Endodermal cell (in vitro differentiated cells): ENCODE measurements around the gene GRIK4. TPM values are rescaled to one million over a fixed set of nuclear protein-coding genes. Genes with fewer than 3 reads are reported as not detected.

Experiments
- DNase-seq: peaks from one replicate; pipeline ENCODE4 v3.0.0-alpha.2; 2017
- H3K27ac ChIP-seq: 2 replicates; pipeline ENCODE4 v1.5.1; 2013; ENCODE audit warnings: mild to moderate bottlenecking, low read depth, low read length, moderate library complexity
- H3K27me3 ChIP-seq: 2 replicates; pipeline ENCODE4 v1.6.1; 2013; ENCODE audit warnings: mild to moderate bottlenecking, low read length, moderate library complexity; ENCODE audit not compliant: insufficient read depth, control insufficient read depth, poor library complexity, severe bottlenecking
- H3K36me3 ChIP-seq: 2 replicates; pipeline ENCODE4 v1.7.0; 2013; ENCODE audit warnings: mild to moderate bottlenecking, low read length, moderate library complexity; ENCODE audit not compliant: control insufficient read depth, insufficient read depth
- H3K4me1 ChIP-seq: one replicate; pipeline ENCODE4 v1.7.0; 2013; ENCODE audit warnings: low read length; ENCODE audit not compliant: control insufficient read depth, insufficient read depth
- H3K4me3 ChIP-seq: 2 replicates; pipeline ENCODE4 v1.5.1; 2013; ENCODE audit warnings: mild to moderate bottlenecking, low read length, moderate library complexity
- H3K9ac ChIP-seq: 2 replicates; pipeline ENCODE4 v1.6.1; 2013; ENCODE audit warnings: mild to moderate bottlenecking, low read length, moderate library complexity; ENCODE audit not compliant: poor library complexity, severe bottlenecking; ENCODE audit errors: extremely low read depth
- H3K9me3 ChIP-seq: 2 replicates; pipeline ENCODE4 v1.6.1; 2013; ENCODE audit warnings: mild to moderate bottlenecking, low read length, moderate library complexity; ENCODE audit not compliant: control insufficient read depth
- H3K27ac Mint-ChIP-seq: 2 replicates; pipeline ENCODE4 v1.8.0; 2020; ENCODE audit warnings: mixed read lengths
- H3K27me3 Mint-ChIP-seq: 2 replicates; pipeline ENCODE4 v1.8.0; 2021; ENCODE audit warnings: mild to moderate bottlenecking, mixed read lengths; ENCODE audit not compliant: insufficient read depth
- H3K36me3 Mint-ChIP-seq: 2 replicates; pipeline ENCODE4 v1.8.0; 2020; ENCODE audit warnings: low read depth, mixed read lengths
- H3K4me1 Mint-ChIP-seq: 2 replicates; pipeline ENCODE4 v1.8.0; 2020; ENCODE audit warnings: mixed read lengths
- H3K4me3 Mint-ChIP-seq: 2 replicates; pipeline ENCODE4 v1.8.0; 2020; ENCODE audit warnings: mild to moderate bottlenecking, moderate library complexity, mixed read lengths
- H3K9me3 Mint-ChIP-seq: 2 replicates; pipeline ENCODE4 v1.8.0; 2020; ENCODE audit warnings: mild to moderate bottlenecking, mixed read lengths
- CTCF ChIP-seq: fragments of 200-600 bp; sonication (generic); conservative IDR thresholded peaks from 2 replicates; pipeline ENCODE4 v1.5.0; 2021; ENCODE audit warnings: antibody characterized with exemption, mild to moderate bottlenecking
- WGBS, 2 experiments: methylation state at CpG; one replicate each; pipeline versions ENCODE4 v1.1.5 to v1.1.7; 2013; ENCODE audit warnings: missing lambda C conversion rate in 2 of 2, mixed read lengths in 1 of 2; ENCODE audit not compliant: insufficient coverage in 1 of 2, insufficient read length in 1 of 2; 5-methylcytosine and 5-hydroxymethylcytosine counted together
- total RNA-seq, 2 donors: library from RNA; stranded (reverse); fragmentation: NEBNext Ultra II Directional in 1 of 2; extraction: Animal tissue kit (Norgen Biotek cat#: 25700) in 1 of 2; gene quantifications; 2 replicates in 1 of 2; 3 replicates in 1 of 2; pipeline ENCODE4 v1.2.1, GENCODE V29; 2021

The GRIK4 gene
- total RNA-seq, 2 donors from 2014 or later: 1.7 to 3.5 TPM

GRCh38 chr11:120695426-120695825 is 183.9 kb downstream of the GRIK4 start:
- H3K9me3 ChIP-seq: no peaks in the 10 kb centered on the region
- no peaks in the 10 kb centered on the region for H3K4me1 ChIP-seq
- H3K4me3 ChIP-seq: no peak overlapping the region
- no peaks in the 10 kb centered on the region for H3K36me3 ChIP-seq
- H3K27me3 ChIP-seq: no peaks in the 10 kb centered on the region
- no peaks in the 10 kb centered on the region for H3K36me3 Mint-ChIP-seq
- no peak overlapping the region for H3K27ac Mint-ChIP-seq
- no peak for DNase-seq
- no peak overlapping the region for H3K4me3 Mint-ChIP-seq
- 88 to 89% methylated on average over 4 to 8 of the region's 8 CpGs for WGBS, 2 experiments
- TF ChIP-seq CTCF: no peak
- H3K9me3 Mint-ChIP-seq: no peaks in the 10 kb centered on the region
- no peak overlapping the region for H3K27ac ChIP-seq
- H3K27me3 Mint-ChIP-seq: peaks cover 2% of the 10 kb centered on the region
- no peak overlapping the region for H3K9ac ChIP-seq
- H3K4me1 Mint-ChIP-seq: no peaks in the 10 kb centered on the region

- Mint-ChIP-seq H3K27me3 (peaks cover 2% of the 10 kb centered on the region), H3K4me3 (no peak overlapping the region), H3K36me3 (no peaks in the 10 kb centered on the region), H3K4me1 (no peaks in the 10 kb centered on the region), H3K27ac (no peak overlapping the region), H3K9me3 (no peaks in the 10 kb centered on the region)
- Histone ChIP-seq H3K9ac (no peak overlapping the region), H3K4me3 (no peak overlapping the region), H3K4me1 (no peaks in the 10 kb centered on the region), H3K9me3 (no peaks in the 10 kb centered on the region), H3K27ac (no peak overlapping the region), H3K27me3 (no peaks in the 10 kb centered on the region), H3K36me3 (no peaks in the 10 kb centered on the region)
- 90 to 94% methylated on average over 4 to 5 of the region's 5 CpGs for WGBS, 2 experiments
- no peak for DNase-seq
- no peak for TF ChIP-seq CTCF
These were observed 184.4 kb downstream of the GRIK4 start for GRCh38 chr11:120695939-120696338.

- peak; percentile 80 for DNase-seq
- 93 to 97% methylated on average over 8 to 11 of the region's 11 CpGs for WGBS, 2 experiments
These were observed 185.2 kb downstream of the GRIK4 start for GRCh38 chr11:120696597-120697218.

More at GRCh38 chr11:120696597-120697218, 185.2 kb downstream of the GRIK4 start:
- no peaks in the 10 kb centered on the region for H3K4me1 ChIP-seq
- no peaks in the 10 kb centered on the region for H3K36me3 Mint-ChIP-seq
- H3K27ac ChIP-seq: no peak overlapping the region
- no peak overlapping the region for H3K4me3 Mint-ChIP-seq
- no peaks in the 10 kb centered on the region for H3K4me1 Mint-ChIP-seq
- H3K27ac Mint-ChIP-seq: no peak overlapping the region
- H3K9ac ChIP-seq: no peak overlapping the region
- H3K27me3 Mint-ChIP-seq: peaks cover 2% of the 10 kb centered on the region
- no peak overlapping the region for H3K4me3 ChIP-seq
- no peaks in the 10 kb centered on the region for H3K36me3 ChIP-seq
- peak; percentile 75 for TF ChIP-seq CTCF
- H3K9me3 ChIP-seq: no peaks in the 10 kb centered on the region
- no peaks in the 10 kb centered on the region for H3K27me3 ChIP-seq
- no peaks in the 10 kb centered on the region for H3K9me3 Mint-ChIP-seq
